SK-N-SH treated with all-trans-retinoic acid at 6 μM for 48 hours (cell line): ENCODE measurements around the gene ENOPH1.

Experiments
- CREB5 ChIP-seq: fragments of 250-450 bp; sonication (Bioruptor Pico); IDR thresholded peaks from 2 replicates; pipeline ENCODE4 v1.5.1; 2020; ENCODE audit warnings: low read depth, mild to moderate bottlenecking, moderate library complexity
- ZFP3 ChIP-seq: fragments of 250-450 bp; sonication (Bioruptor Pico); IDR thresholded peaks from 2 replicates; pipeline ENCODE4 v1.5.0; 2020; ENCODE audit warnings: mild to moderate bottlenecking, moderate library complexity
- ZFP30 ChIP-seq: fragments of 450-650 bp; formaldehyde crosslinking; IDR thresholded peaks from 2 replicates; pipeline ENCODE4 v1.5.0; 2022; ENCODE audit warnings: mild to moderate bottlenecking, moderate library complexity

- TF ChIP-seq CREB5 (no peak), ZFP30 (CRISPR knock-in tag) (no peak), ZFP3 (CRISPR knock-in tag) (no peak)
Measured at GRCh38 chr4:82380831-82381230, 49.6 kb upstream of the ENOPH1 start.
